GM15510 (cell line): ENCODE results near the gene VWCE.

ENCODE experiments used
- POLR2A ChIP-seq: IDR thresholded peaks from 3 replicates; pipeline ENCODE4 v1.6.1; 2011; ENCODE audit warnings: borderline replicate concordance; ENCODE audit not compliant: insufficient read length; ENCODE audit errors: extremely low read depth

The VWCE gene

DNA sequence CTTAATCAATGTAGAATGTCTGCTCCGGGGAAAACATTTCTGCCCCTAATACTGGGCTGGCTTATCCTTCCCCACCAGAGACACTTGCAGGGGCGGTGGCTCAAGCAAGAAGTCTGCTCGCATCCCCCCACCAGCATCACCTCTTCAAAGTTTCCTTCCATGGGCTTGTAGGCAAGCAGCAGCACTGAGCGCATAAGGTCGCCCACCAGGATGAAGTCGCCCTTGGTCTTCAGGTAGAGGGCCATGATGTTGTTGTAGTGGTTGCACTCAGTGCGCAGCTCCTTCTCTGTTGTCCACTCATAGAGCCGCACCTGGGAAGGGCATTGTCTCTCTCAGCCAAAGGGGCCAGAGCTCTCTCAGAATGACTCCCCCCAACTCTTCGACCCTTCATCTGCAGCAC, 8.6 kb upstream of the VWCE start:
- no peak for TF ChIP-seq POLR2A

DNA sequence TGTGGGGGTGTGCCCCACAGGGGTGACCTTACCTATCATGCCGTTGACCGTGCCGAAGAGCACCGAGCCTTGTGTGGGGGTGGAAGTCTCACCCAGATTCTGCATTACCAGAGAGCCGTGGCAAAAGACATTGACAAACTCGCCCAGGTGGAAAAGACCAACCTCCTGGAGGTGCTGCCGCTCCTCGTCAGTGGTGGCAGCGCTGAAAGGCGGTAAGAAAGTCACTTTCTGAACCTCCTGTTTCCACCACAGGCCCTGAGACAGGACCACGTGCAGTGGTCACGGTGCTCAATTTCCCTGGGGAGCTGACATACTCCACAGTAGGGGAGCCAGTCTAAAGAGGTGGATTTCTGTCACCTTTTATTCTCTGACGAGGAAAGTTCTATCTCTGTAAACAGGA, 7.4 kb upstream of the VWCE start:
- TF ChIP-seq POLR2A: no peak

DNA sequence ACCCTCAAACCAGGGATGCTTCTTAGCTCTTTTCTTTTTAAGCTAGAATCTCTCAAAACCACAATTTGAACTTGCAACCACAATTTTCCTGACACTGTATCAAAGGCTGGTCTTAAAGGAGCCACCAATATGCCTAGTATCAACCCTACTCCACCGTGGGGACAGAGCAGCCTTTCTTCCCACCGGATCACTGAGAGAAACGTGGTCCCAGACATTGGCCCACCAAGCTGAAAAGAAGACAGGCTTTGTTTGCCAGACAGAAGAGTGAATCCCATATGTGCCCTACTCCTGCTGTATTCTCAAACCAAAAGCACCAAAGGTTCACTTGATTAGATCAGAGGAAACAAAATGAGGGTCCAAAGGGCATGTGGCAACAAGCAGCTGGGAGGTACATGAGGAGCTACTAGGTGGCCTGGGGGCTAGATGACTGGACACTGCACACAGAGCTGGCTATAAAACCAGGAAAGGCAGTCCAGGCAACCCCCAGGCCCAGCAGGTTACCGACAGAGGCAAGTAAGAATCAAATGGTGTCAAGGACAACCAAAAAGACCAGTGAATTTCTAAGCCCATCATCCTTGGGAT, 3.6 kb upstream of the VWCE start:
- no peak for TF ChIP-seq POLR2A

DNA sequence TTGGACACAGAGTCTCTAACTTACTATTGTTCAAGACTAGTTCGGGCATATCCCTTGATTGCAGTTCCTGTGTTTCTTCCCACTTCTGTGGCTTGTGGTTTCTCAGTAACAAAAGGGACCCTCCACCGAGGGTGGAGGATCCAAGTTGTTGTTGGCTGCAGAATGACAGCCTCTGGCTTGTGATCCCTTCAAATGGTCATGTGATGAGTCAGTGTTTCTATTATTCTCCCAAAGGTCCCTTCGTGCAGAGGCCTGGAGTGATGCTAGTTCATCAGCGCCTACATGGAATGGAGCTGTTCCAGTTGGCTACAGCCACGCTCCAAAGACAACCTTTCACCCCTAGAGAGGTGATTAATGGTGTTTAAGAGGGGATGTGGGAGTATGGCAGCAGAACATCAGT, 2.6 kb upstream of the VWCE start:
- TF ChIP-seq POLR2A: no peak

DNA sequence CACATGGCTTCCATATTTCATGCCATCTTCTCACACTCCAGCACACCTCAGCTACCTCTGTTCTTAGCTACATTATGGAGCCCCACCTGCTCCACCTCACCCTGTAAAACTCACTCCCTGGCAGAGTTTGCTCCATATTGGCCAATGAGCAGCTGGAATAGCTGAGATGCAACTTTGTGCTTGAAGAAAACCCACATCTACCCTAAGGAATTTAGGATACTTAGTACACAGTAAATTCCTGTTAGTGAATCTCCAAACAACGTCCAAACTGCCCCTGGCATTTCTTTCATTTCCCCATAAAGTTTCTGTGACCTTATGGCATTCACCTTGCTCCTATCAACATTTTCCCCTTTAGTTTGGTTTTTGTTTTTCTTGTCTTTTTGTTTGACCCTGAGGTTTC, 2.2 kb upstream of the VWCE start:
- no peak for TF ChIP-seq POLR2A

DNA sequence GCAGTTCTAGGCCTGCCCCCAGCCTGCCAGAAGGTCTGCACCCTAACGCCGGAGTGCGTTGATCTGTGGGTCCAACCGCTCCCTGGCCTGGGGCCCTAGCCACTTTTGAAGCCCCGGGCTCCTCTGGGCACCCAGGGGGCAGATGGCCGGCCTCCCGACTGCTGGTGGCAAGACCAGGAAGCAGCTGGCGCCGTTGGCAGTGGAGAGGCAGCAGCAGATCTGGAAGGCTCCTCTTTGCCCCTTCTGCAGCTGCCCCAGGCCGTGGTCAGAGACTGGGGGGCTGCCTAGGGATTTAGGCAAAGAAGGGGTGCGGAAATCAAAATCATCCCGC, 445 bp upstream of the VWCE start:
- TF ChIP-seq POLR2A: no peak

DNA sequence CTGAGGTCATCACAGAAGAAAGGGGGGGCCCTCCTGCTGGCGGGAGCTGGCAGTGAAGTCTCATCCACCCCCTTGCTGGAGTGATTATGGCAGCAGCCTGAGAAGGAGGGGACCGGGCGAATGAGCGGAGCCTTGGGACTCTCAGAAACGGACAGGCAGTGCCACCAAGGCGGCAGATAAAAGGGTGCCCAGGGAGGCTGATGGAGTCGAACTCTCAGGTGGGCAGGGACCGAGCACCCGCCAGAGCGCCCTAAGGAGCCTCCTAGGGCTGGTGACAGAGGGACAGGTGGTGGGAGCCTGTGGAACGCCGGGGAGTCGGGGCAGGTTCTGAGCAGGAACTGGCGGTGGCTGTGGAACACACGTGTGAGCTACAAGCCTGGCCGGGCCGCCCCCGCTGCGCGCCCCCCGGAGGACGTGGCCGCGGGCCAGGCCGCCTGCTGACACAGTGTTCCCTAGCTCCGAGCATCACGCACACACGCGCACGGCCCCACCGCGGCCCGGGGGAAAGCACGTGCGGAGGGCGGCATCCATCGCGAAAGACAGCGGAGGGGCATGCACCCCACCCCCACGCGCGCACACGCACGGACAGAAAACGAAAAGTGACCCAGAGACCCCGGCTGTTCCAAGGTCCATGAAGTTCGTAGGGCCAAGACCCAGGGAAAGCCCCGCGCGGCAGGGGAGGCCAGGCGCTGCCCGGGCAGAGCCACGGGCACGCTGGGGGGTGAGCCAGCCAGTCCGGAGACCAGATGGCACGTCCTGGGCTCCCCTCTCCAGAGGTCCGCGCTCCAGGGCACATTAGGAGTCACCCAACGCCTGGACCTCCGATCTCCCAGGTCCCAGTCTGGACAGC, 1.0 kb downstream of the VWCE start:
- TF ChIP-seq POLR2A: no peak

DNA sequence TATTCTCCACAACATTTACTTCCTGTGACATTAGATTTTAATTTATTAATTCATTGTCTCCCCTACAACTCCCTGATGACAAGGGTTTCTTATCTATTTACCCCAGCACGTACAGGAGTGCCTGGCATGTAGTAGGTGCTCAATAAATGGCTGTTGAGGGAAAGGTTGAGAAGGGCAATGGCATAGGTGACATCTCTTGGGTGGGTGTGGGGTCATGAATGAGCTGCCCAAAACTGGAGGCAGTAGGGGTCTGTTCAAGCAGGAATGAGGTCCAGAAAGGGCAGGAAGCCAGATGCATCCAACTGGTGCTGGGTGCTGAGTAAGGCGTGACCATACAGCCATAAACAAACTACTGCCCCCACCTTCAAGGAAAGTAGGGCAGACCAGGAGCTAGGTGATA, 2.8 kb downstream of the VWCE start:
- no peak for TF ChIP-seq POLR2A

DNA sequence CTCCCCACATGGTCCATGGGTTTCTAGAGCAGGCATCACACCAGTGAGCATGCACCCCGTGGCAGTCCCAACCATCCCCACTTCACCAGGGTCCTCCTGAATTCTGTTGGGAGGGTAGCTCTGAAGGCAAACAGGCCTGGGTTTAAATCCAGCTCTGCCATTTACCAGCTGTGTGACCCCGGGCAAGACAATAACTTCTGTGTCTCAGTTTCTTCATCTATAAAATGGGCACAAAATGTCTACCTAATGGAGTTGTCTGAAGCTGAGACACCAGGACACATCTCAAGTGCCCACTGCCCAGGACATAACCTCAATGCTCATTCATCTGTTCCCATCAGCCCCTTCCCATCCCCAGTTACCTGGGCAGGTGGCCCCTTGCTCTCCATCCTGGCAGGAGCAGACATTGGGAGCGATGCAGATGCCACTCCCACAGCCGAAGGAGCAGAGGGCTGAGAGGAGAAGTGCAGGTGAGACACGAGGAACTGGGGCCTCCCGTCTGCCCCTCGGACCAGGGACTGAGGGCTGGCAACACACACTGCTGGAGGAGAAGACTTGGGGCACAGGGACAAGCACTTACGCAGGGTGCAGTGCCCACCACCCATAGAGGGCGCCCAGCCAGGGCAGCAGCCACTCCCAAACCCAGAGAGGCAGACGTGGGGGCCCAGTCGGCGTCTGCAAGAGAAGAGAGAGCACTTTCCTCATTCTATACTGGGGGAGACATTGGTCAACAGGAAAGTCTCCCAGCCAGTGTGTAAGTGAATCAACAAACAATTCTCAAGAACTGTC, 4.0 kb downstream of the VWCE start:
- TF ChIP-seq POLR2A: no peak

DNA sequence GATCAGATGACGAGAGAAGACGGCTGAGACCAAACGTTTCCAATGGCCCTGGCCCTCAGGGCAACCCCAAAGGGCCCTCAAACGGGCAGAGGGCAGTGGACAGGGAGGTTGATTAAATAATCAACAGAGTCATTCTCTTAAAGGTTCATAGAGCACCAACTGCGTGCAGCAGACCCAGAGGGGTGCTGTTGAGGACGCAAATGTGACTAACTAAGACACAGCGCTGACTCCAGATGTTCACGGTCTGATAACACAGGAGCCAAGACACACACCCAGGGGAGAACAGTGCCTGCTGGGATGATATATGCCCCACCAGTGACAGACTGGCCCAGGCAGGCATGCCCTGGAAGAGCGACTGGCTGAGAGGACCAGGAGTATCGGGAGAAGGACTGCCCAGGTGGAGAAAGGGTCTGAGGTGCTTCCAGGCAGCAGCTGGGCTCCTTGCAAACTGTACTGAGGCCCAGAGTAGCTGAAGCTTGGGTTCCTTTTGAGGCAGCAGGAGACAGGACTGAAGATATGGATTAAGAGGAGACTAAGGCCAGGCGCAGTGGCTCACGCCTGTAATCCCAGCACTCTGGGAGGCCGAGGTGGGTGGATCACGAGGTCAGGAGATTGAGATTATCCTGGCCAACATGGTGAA, 7.7 kb downstream of the VWCE start:
- TF ChIP-seq POLR2A: no peak

DNA sequence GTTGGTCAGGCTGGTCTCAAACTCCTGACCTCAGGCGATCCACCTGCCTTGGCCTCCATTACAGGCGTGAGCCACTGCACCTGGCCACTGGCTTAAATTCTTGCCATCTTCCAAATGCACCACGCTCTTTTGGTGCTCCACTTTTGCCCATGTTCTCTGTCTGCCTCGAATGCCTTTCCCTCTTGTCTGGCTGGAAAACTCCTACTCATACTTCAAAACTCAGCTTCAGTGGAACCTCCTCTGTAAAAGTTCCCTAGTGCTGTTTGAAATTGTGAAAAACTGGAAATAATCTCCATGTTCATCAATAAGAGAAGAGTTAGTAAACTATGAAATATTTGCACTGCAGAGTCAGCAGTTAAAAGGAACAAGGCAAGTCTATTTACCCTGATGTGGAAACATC, 11.5 kb downstream of the VWCE start:
- TF ChIP-seq POLR2A: no peak

DNA sequence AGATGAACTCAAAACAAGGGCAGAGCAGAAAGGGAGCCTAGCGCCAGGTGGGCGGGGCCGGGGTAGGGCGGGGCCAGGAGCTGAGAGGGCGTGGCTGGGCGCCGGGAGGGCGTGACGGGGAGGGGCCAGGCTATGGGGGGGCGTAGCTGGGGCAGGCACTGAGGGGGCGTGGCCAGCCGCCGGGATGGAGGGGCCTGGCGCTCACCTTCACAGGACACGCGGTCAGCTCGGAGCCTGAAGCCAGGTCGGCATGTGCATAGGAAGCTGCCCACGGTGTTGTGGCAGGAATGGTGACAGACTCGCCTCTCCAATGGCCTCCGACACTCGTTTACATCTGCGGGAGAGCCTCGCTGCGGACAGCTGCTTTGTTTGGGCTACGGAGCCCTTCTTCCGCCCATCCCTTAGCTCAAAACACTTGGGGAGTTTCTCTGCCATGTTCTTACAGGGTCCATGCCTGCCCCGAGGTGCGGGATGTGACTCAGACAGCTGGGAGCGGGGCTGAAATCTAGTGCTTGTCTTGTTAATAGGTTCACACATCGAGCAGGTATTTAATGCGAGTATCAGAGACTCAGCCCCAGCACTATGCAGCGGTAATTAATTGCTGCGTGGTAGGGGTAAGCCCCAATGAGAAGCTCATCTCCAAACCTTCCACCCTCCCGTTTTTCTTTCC, 13.4 kb downstream of the VWCE start:
- no peak for TF ChIP-seq POLR2A

DNA sequence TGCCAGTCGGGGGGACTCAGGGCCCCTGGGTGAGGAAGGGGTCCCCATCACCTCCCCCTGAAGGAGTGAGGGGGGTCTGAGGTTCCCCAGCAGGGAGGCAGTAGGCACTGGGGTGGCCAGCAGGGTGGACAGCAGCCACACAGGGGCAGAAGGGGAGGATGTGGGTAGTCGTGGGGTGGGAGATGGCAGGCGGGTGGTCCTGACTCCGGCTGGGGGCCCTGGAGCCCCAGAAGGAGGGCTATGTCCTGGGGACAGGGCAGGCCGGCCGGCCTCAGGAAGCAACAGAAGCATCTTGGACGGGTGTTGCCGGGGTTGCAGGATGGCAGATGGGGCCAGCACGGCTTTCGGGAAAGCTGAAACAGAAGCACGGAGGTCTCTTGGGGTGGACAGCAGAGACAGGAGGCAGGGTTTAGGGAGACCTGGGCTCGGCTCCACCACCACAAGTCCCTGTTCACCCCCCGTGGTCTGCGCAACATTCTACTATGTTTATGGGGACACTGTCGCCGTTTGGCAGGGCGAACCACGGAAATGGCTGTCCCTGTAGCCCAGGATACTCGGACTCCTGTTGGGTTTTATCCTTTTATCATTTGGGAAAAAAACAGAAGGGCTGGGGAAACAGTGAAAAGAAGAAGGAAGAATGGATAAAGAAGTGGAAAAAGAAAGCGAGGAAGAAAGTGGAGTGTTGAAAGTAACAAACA, 14.1 kb downstream of the VWCE start:
- no peak for TF ChIP-seq POLR2A
